HepG2 (cell line): Measurements from ENCODE around the gene ILRUN. TPM values are rescaled to one million over a fixed set of nuclear protein-coding genes. Genes with fewer than 3 reads are reported as not detected.

Experiments
- BCL6 ChIP-seq: IDR thresholded peaks from 2 replicates; pipeline ENCODE4 v1.6.1; 2016; ENCODE audit warnings: missing genetic modification reagents, missing compliant biosample characterization
- CEBPG ChIP-seq: IDR thresholded peaks from 2 replicates; pipeline ENCODE4 v1.6.1; 2016
- CENPBD1 ChIP-seq: sonication (generic); formaldehyde crosslinking; IDR thresholded peaks from 2 replicates; pipeline ENCODE4 v1.8.0; 2022; ENCODE audit warnings: missing genetic modification reagents, low read depth, mild to moderate bottlenecking, borderline replicate concordance
- FOXP4 ChIP-seq: sonication (generic); formaldehyde crosslinking; IDR thresholded peaks from 2 replicates; pipeline ENCODE4 v1.4.0; 2020; ENCODE audit warnings: missing genetic modification reagents
- GATAD2A ChIP-seq: IDR thresholded peaks from 2 replicates; pipeline ENCODE4 v1.6.1; 2016
- GFI1 ChIP-seq: sonication (generic); formaldehyde crosslinking; IDR thresholded peaks from 2 replicates; pipeline ENCODE4 v1.5.0; 2020; ENCODE audit warnings: missing genetic modification reagents, mild to moderate bottlenecking, borderline replicate concordance
- HNF4A ChIP-seq: sonication (generic); formaldehyde crosslinking; IDR thresholded peaks from 2 replicates; pipeline ENCODE4 v1.4.0; 2020; ENCODE audit warnings: missing genetic modification reagents
- HOXA9 ChIP-seq: sonication (generic); formaldehyde crosslinking; IDR thresholded peaks from 2 replicates; pipeline ENCODE4 v1.8.1; 2022; ENCODE audit warnings: missing genetic modification reagents, mild to moderate bottlenecking, moderate library complexity, borderline replicate concordance
- KLF16 ChIP-seq, 2 experiments: sonication (generic) in 1 of 2; formaldehyde crosslinking in 1 of 2; IDR thresholded peaks; 2 replicates each; pipeline versions ENCODE4 v1.6.1 to v1.8.0; 2016 to 2023; ENCODE audit warnings: missing genetic modification reagents in 2 of 2, missing compliant biosample characterization in 1 of 2
- MAZ ChIP-seq, 2 experiments: sonication (generic) in 1 of 2; formaldehyde crosslinking in 1 of 2; IDR thresholded peaks; 2 replicates each; pipeline versions ENCODE4 v1.5.0 to v1.6.1; 2012 to 2020; ENCODE audit warnings: low read depth in 2 of 2, mild to moderate bottlenecking in 2 of 2, borderline replicate concordance in 1 of 2, improper control_type of control experiment in 1 of 2, low read length in 1 of 2, missing genetic modification reagents in 1 of 2, moderate library complexity in 1 of 2
- MEIS1 ChIP-seq: sonication (generic); formaldehyde crosslinking; IDR thresholded peaks from 2 replicates; pipeline ENCODE4 v1.9.0; 2021; ENCODE audit warnings: mild to moderate bottlenecking, missing genetic modification reagents, moderate library complexity, borderline replicate concordance
- MIER3 ChIP-seq: IDR thresholded peaks from 2 replicates; pipeline ENCODE4 v1.6.1; 2016; ENCODE audit warnings: missing compliant biosample characterization, borderline replicate concordance
- MZF1 ChIP-seq: sonication (generic); formaldehyde crosslinking; IDR thresholded peaks from 2 replicates; pipeline ENCODE4 v1.8.1; 2023; ENCODE audit warnings: mild to moderate bottlenecking, missing genetic modification reagents, borderline replicate concordance
- RARA ChIP-seq: IDR thresholded peaks from 2 replicates; pipeline ENCODE4 v1.6.1; 2016; ENCODE audit warnings: missing genetic modification reagents, missing compliant biosample characterization
- SMAD9 ChIP-seq: sonication (generic); formaldehyde crosslinking; IDR thresholded peaks from 2 replicates; pipeline ENCODE4 v1.5.1; 2020; ENCODE audit warnings: mild to moderate bottlenecking, missing genetic modification reagents
- SNAPC5 ChIP-seq: sonication (generic); formaldehyde crosslinking; IDR thresholded peaks from 2 replicates; pipeline ENCODE4 v1.8.1; 2023; ENCODE audit warnings: mild to moderate bottlenecking, missing genetic modification reagents, borderline replicate concordance
- SP140L ChIP-seq: sonication (generic); formaldehyde crosslinking; IDR thresholded peaks from 2 replicates; pipeline ENCODE4 v1.4.0; 2020; ENCODE audit warnings: missing genetic modification reagents, borderline replicate concordance
- SRSF4 ChIP-seq: fragments of 200-400 bp; formaldehyde crosslinking; IDR thresholded peaks from one replicate; pipeline ENCODE4 v1.6.1; 2018; ENCODE audit warnings: mild to moderate bottlenecking, low read depth, low read length, moderate library complexity; ENCODE audit not compliant: poor library complexity, severe bottlenecking
- TFAP4 ChIP-seq: sonication (generic); IDR thresholded peaks from 2 replicates; pipeline ENCODE4 v1.6.1; 2016; ENCODE audit warnings: low read depth, borderline replicate concordance
- THAP7 ChIP-seq: sonication (generic); formaldehyde crosslinking; IDR thresholded peaks from 2 replicates; pipeline ENCODE4 v1.8.1; 2023; ENCODE audit warnings: mild to moderate bottlenecking, missing genetic modification reagents
- TSC22D2 ChIP-seq: sonication (generic); formaldehyde crosslinking; IDR thresholded peaks from 2 replicates; pipeline ENCODE4 v1.5.1; 2020; ENCODE audit warnings: missing genetic modification reagents, mild to moderate bottlenecking, borderline replicate concordance
- ZKSCAN5 ChIP-seq: sonication (generic); formaldehyde crosslinking; IDR thresholded peaks from 2 replicates; pipeline ENCODE4 v1.5.1; 2020; ENCODE audit warnings: mild to moderate bottlenecking, missing genetic modification reagents
- ZNF160 ChIP-seq: sonication (generic); formaldehyde crosslinking; IDR thresholded peaks from 2 replicates; pipeline ENCODE4 v1.8.0; 2022; ENCODE audit warnings: mild to moderate bottlenecking, inconsistent platforms, missing genetic modification reagents
- ZNF225 ChIP-seq: sonication (generic); formaldehyde crosslinking; IDR thresholded peaks from 2 replicates; pipeline ENCODE4 v1.4.0; 2020; ENCODE audit warnings: mild to moderate bottlenecking, missing genetic modification reagents
- ZNF331 ChIP-seq: sonication (generic); formaldehyde crosslinking; IDR thresholded peaks from 2 replicates; pipeline ENCODE4 v1.4.0; 2020; ENCODE audit warnings: missing genetic modification reagents
- ZNF703 ChIP-seq: sonication (generic); formaldehyde crosslinking; IDR thresholded peaks from 2 replicates; pipeline ENCODE4 v1.5.1; 2020; ENCODE audit warnings: missing genetic modification reagents, mild to moderate bottlenecking, moderate library complexity, borderline replicate concordance
- polyA plus RNA-seq, 8 experiments: library from polyadenylated mRNA; depleted of rRNA in 3 of 8; stranded (reverse) in 7 of 8; unstranded in 1 of 8; fragments of >200 nt; fragmentation: Illumina TruSeq in 4 of 8; extraction: Trizol in 4 of 8; gene quantifications; 2 replicates each; pipeline versions ENCODE4 v1.2.1 to v1.2.3, GENCODE V29; 2011 to 2016; ENCODE audit warnings: low read depth in 4 of 8, missing spikeins in 1 of 8, mixed read lengths in 1 of 8; ENCODE audit not compliant: insufficient read depth in 1 of 8
- total RNA-seq, 5 experiments: library from RNA; depleted of rRNA; stranded (reverse); fragments of >200 nt; fragmentation: Illumina TruSeq; extraction: Trizol; gene quantifications; 2 replicates each; pipeline ENCODE4 v1.2.3, GENCODE V29; 2016; ENCODE audit warnings: low read depth in 1 of 5

Gene ILRUN
- total and polyA plus RNA-seq, 2 of the 13 experiments (the other 11 are each of a cell fraction or from before 2014, with no cell fraction given) = 45.5 to 66.6 TPM

GRCh38 chr6:34674268-34674639 lies 22.3 kb downstream of the ILRUN start (continued):
- TF ChIP-seq SP140L (no peak; the same call in 1 of the 2 replicates), CENPBD1 (no peak), GFI1 (CRISPR knock-in tag) (peak; percentile 37; the same call in 1 of the 2 replicates), HNF4A (CRISPR knock-in tag) (peak; percentile 93), SMAD9 (CRISPR knock-in tag) (no peak), FOXP4 (CRISPR knock-in tag) (peak; percentile 25; the same call in 1 of the 2 replicates), TSC22D2 (no peak), MIER3 (CRISPR knock-in tag) (peak; percentile 35; the same call in 1 of the 2 replicates), ZNF225 (CRISPR knock-in tag) (no peak), THAP7 (CRISPR knock-in tag) (no peak), SNAPC5 (no peak), ZNF160 (no peak), BCL6 (peak; percentile 33; the same call in 1 of the 2 replicates), MAZ (IDR thresholded peaks at IDR 0.05; ENCODE audit: borderline replicate concordance, low read depth, low read length) (no peak), MAZ (CRISPR knock-in tag; IDR thresholded peaks at IDR 0.05; ENCODE audit: low read depth) (no peak), ZKSCAN5 (CRISPR knock-in tag) (no peak), SRSF4 (no peak), CEBPG (no peak), MZF1 (CRISPR knock-in tag) (no peak), KLF16 (CRISPR knock-in tag; IDR thresholded peaks at IDR 0.05) (peak in 1 of 2 experiments; percentile 50; a peak in 1 of 4 replicates), TFAP4 (no peak), HOXA9 (CRISPR knock-in tag) (no peak), RARA (CRISPR knock-in tag) (peak; percentile 57), ZNF703 (CRISPR knock-in tag) (0 out of 2 replicates have a peak, but pooled peaks have one; percentile 1), GATAD2A (CRISPR knock-in tag) (peak; percentile 72), ZNF331 (CRISPR knock-in tag) (peak; percentile 59; the same call in 1 of the 2 replicates), MEIS1 (CRISPR knock-in tag) (no peak)
